Endothelial cell of umbilical vein (primary cell): ENCODE data around the gene VWA8.

Experiments used
- CTCF ChIP-seq, 2 donors: IDR thresholded peaks; 1 replicate in 1 of 2; 2 replicates in 1 of 2; pipeline ENCODE4 v1.5.1; 2011; ENCODE audit warnings: low read length in 2 of 2, mild to moderate bottlenecking in 2 of 2, moderate library complexity in 2 of 2, control low read depth in 1 of 2, inconsistent platforms in 1 of 2, low read depth in 1 of 2; ENCODE audit not compliant: insufficient read depth in 1 of 2; ENCODE audit errors: extremely low read depth in 1 of 2
- EZH2 ChIP-seq: IDR thresholded peaks from 2 replicates; pipeline ENCODE4 v1.6.1; 2012; ENCODE audit warnings: borderline replicate concordance, low read depth, mild to moderate bottlenecking, moderate library complexity, low read length, inconsistent platforms; ENCODE audit not compliant: severe bottlenecking

- TF ChIP-seq CTCF (IDR thresholded peaks at IDR 0.05; ENCODE audit: extremely low read depth in 1 of 2, insufficient read depth in 1 of 2, low read depth in 1 of 2, low read length in 2 of 2) (no peak), EZH2 (no peak)
These were observed 382.5 kb downstream of the VWA8 start for GRCh38 chr13:41578371-41578770.
